GM21423 (cell line): ENCODE results near the gene DAPK2.

Experiments
- ATAC-seq: cut with Tn5 transposase; IDR thresholded peaks from one replicate; pipeline ENCODE4 v1.9.1; 2021; ENCODE audit warnings: mild to moderate bottlenecking, moderate library complexity; ENCODE audit not compliant: unreplicated experiment

The DAPK2 gene

DNA sequence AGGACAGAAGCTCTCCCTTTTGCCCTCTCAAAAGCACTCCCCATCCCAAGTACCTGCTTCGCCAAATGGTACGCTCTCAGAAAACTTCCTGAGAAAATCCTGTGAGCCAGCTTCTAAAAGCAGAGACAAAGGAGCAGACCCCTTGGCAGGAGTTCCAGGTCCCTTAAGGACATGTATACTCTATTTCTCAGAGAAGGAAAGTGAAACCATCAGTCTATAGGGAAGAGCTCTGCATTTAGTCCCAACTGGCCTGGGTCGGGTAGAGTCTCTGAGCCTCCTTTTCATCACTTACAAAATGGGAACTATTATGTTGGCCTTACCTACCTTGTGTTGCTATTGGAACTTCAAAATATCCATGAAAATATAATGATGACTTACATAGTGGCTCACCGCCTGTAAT is 19.7 kb downstream of the DAPK2 start:
- no peak for ATAC-seq

- ATAC-seq = no peak
Measured at GRCh38 chr15:64024172-64025050, 21.9 kb downstream of the DAPK2 start.

DNA sequence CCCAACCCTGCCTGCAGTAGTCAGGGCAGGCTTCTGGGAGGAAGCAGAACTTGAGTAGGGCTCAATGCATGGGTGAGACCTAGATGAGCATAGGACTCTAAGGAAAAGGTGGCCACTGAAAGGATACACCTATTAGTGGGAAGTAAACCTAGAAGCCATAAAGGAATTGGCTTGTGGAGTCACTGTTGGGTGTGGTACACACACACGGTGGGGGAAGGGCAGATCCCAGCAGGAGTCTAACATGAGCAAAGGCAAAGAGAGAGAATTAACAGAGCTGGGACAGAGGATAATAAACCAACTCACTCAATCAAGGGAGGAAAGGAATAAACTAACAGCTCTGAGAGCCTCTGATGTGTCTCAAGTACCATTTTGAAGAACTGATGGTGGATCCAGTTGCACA is 23.1 kb downstream of the DAPK2 start:
- no peak for ATAC-seq

GRCh38 chr15:64022571-64022970 is 23.7 kb downstream of the DAPK2 start:
- ATAC-seq = no peak

DNA sequence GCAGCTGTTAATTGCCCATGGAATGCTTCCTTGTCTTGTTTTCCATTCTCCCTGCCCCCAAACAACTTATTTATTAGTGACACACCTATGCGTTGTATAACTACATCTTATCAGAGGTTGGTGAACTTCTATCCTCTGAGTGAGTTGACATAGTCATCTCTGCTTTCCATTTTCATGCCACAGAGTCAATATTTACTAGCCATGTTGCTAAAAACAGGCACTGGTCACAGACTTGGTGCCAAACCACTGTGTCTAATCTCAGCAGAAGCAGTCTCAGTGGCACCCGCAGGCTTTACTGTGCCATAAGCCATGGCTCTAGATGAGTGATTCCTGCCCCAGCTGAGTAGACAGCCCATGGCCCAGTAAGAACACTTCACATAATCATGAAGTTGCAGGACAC is 26.5 kb downstream of the DAPK2 start:
- no peak for ATAC-seq

GRCh38 chr15:64017591-64018163 is 28.6 kb downstream of the DAPK2 start:
- no peak for ATAC-seq

DNA sequence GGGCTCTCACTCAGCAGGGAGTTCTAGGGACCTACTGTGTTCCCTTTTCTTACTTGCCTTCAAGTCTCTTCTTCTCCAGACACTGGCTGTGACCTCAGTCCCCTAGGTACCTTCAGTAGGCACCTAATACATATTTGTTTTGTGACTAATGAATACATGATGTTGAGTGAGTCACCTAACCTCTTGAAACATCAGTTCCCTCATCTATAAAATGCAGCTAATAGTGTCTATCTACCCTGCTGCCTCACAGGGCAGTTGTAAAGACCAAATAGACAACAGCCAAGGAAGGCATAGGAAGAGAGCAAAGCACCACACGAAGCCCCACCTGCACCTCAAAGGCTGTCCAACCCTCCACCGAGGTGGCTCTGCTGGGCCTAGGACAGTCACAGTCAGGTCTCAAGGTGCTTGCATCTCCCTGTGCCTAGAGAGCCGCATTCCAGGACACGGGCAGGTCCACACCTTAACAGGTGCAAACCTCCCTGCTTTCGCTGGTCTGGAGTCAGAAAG is 29.1 kb downstream of the DAPK2 start:
- no peak for ATAC-seq

DNA sequence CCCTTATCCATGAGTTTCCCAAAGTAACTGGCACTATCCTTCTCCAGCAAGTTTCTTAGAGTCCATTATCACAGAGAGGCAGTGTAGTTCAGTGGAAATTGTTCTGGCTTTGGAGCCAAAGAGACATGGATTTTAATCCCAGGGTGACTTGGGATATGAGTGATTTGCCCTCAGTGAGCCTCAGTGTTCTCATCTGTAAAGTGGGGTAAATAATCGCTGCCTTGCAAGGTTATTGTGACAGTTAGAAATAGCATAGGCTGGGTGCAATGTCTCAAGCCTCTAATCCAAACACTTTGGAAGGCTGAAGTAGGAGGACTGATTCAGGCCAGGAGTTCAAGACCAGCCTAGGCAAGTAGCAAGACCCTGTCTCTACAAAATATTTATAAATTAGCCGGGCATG is 30.0 kb downstream of the DAPK2 start:
- ATAC-seq = no peak

GRCh38 chr15:64014995-64015394 is 31.3 kb downstream of the DAPK2 start:
- no peak for ATAC-seq

DNA sequence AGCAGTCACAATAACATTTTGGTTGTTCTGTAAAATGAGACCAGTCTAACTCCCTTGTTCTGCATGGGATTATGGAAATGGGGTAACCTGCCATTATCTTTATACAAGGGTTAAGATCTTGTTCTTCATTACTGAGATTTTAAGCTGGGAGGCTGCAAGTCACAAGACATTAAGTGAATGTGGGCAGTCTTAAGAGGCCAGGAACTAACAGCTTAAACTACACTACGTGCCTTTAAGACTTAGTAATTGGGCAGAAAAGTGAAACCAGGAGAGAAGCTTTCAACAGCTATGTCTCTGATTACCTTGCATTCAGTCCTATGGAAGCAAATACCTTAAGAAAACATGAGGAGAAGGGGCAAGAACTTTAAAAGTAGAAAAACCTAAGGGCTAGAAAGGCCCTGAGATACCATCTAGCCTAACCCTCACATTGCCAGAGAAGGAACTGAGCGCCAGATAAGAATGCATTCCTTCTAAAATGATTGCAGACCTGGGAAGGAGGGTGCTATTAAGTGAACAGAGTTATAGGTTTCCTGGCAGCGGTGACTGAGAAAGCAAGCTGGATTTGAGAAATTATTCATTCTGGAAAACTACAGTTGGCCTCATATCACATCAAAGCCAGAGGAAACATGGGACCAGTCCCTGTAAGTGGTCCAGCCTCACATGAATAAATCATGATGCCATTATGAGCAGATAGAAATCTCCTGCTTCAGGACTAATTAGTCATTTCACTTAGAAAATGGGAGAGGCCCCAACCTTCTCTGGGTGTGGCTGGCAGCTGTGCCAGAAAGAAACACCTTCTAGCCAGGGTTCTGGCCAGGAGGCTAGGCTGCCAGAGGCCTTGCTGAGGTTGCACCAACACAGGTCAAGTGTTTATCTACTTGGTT is 32.9 kb downstream of the DAPK2 start:
- ATAC-seq = no peak

GRCh38 chr15:64011736-64012135 is 34.5 kb downstream of the DAPK2 start:
- ATAC-seq = no peak

DNA sequence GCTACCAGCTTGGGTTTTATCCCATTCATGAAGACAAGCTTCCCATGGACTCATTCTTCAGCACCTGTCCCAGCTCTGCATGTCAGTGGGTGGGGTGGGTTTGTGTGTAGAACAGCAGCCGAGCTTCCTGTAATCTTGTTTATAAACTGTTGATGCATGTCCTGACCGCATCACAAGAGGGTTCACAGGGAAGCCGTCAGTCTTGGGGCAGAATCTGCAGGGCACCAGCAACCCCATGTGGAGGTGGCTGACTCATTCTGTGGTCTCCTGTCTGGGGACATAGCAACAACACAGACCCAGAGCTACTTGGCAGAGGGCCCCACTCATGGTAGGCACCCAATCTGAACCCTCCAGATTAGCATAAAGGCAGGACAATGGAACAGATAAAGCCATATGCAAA is 35.6 kb downstream of the DAPK2 start:
- peak; percentile 82 for ATAC-seq

GRCh38 chr15:64009798-64010261 is 36.5 kb downstream of the DAPK2 start:
- peak; percentile 41 for ATAC-seq

DNA sequence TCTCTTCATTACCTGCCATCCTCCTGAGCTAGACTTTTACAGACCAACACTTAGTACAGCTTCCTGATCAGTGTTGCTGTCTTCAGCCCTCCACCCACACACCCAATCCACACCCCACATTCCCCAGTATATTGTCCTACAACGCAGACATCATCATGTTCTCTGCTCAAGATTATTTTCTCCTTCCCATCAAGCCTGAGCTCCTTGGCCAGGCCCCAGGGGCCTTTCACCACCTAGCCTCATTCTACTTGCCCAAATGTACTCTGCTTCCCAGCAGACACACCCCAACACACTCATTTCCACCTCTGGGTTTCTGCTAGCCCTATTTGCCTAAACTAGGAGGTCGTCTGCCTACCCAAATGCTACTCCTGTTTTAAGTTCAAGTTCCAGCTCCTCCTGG is 37.0 kb downstream of the DAPK2 start:
- ATAC-seq = no peak

- no peak for ATAC-seq
Measured at GRCh38 chr15:64008177-64008576, 38.1 kb downstream of the DAPK2 start.

GRCh38 chr15:64006642-64007041 is 39.6 kb downstream of the DAPK2 start:
- no peak for ATAC-seq

DNA sequence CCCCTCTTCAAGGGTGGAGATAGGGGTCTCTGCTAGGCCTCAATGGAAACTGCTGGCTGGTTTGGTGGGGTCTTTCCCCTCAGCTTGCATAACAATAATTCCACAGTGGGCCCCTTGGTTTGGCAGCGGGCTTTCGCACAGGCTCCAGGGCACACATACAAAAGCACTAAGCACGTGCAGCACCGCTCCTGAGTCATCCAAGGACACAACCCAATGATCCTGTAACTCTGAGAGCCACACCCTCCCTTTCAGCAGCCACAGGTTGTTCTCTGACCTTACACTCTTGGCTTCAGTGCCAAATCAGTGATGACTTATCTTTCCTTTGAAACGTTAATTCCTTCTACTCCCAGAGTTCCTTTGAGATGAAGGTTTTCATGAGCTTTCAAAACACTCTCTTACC is 41.7 kb downstream of the DAPK2 start:
- no peak for ATAC-seq

DNA sequence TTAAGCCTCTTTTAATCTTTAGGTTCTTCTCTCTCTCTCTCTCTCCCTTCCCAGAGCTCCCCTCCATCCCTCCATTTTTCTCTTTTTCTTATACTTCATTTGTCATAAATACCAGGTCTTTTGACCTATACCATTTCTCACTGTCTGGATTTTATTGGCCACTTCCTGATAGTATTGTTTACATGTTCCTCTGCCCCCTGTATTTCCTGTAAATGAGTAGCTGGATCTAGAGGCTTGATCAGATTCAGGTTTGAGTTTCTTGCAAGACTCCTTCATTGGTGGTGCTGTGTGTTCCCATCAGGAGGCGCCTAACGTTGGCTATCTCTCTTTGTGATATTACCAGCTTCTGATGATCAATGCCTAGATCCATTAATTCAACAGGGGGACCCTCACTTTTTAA is 42.2 kb downstream of the DAPK2 start:
- ATAC-seq = no peak

DNA sequence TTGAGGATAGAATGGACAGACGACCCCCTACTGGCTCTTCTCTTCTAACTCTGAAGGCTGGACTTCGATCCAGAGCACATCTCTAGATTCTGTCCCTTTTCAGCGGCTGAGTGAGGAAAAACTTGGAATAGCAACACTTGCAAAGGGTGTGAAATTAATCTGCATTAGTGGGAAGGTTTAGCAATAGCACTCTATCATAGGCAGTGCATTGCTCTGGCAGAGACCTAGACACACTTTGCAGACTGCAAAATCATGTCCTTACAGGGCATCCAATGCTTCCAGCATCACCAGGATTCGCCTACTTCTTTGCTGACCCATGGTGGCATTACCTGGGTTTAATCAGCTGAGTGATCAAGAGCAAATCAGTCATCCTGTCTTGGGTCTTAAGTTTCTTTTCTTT is 43.1 kb downstream of the DAPK2 start:
- ATAC-seq = no peak

- no peak for ATAC-seq
Measured at GRCh38 chr15:64001148-64001547, 45.1 kb downstream of the DAPK2 start.
